ENCODE measurements around the gene RPTOR.
A peak's percentile ranks its signal among the peaks of the same experiment; 100 is the strongest.

RPTOR gene

DNA sequence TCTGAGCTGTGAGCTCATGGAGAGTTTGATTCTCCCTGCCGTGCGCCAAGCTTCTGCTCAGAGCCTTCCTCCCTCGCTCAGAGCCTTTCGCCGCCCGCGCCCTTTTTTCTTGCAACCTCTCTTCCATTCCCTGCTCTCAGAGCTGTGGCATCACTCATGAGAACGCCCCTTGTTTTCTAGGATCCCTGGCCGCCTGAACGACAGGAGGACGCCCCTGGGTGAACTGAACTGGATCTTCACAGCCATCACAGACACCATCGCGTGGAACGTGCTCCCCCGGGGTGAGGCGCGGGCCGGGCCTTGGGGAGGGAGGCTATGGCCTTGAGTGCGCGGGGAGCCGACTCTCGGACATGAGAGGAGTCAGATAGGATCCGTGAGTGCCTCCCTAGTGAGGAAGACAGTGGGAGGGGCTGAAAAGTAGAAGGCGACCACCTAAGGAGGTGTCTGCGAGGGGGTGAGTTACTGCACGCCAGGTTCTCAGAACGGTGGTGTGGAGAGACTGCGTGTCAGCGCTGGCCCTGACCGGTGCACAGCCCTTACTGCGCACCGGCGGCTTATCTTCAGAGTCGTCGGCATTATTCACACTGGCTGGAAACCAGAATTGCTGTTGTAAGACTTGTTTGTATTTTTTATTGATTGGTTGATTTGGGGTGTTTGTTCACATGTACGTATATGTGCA lies 277.5 kb downstream of the RPTOR start:
- no peak for DNase-seq

- peak; percentile 8 for DNase-seq
Observed at GRCh38 chr17:80822700-80823410, 278.2 kb downstream of the RPTOR start.

DNA sequence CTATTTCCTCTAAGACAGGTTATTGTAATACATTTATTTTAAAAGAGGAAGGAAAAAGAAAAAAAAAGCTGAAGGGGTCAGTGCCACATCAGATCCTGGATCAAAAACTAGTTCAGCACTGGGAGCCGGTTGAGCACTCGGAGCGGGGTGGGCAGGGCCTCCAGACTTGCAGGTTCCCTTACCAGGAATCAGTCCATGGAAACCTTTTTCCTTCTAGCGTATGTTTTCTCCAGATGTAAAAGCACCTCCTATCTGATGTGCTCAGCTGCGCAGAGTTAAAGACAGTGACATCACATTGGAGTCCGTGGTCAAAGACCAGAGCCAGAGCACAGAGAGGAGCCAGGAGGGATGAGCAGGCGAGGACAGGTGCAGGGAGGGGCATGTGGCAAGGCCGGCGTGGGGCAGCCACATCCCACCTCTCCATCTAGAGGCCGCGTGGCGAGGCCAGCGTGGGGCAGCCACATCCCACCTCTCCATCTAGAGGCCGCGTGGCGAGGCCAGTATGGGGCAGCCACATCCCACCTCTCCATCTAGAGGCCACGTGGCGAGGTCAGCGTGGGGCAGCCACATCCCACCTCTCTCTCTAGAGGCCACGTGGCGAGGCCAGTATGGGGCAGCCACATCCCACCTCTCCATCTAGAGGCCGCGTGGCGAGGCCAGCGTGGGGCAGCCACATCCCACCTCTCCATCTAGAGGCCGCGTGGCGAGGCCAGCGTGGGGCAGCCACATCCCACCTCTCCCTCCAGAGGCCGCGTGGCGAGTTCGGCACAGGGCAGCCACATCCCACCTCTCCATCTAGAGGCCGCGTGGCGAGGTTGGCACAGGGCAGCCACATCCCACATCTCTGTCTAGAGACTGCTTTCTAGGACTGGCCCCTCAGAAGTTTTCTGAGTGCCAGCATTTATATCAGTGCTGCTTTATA lies 280.2 kb downstream of the RPTOR start:
- DNase-seq, result no peak

DNA sequence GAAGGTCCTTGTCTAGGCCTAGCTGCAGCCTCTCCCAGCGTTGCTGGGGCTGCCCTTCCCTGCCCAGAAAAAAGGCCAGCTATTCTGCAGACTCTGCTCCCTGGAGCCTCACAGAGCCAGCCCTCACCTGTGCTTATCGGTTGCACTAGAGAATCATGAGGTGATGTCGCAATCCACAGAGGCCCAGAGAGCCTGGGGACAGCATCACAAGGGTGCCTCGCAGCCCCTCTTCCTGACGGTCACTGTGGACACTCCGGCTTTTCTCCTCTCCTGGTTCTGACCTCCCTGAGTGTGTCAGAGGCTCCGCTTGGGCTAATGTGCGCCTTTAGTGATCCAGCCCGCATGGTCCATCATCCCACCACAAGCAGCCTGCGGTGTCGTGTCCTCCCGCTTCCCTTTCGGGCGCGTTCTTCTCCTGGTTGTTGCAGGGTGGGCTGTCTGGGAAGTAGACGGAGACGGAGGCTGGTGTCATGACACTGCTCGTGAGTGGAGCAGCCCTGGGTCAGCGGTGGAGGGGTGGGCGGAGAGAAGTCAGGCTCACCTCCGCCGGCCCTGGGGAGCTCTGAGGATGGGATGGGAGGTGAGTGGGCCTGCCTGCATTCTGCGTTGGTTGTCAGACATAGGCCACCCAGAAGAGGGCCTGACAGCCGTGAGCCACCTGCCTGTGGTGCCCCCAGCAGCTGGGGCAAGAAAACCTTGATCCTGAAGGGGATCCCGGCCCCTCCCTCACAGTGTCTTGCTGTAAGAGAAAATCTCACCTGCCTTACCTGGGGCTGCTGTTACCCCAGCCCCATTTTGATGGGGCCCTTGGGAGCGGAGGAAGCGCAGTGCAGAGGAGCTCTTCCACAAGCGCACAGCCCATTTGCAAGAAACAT lies 281.1 kb downstream of the RPTOR start:
- no peak for DNase-seq

- DNase-seq, result no peak
Observed at GRCh38 chr17:80826346-80826954, 281.8 kb downstream of the RPTOR start.

DNA sequence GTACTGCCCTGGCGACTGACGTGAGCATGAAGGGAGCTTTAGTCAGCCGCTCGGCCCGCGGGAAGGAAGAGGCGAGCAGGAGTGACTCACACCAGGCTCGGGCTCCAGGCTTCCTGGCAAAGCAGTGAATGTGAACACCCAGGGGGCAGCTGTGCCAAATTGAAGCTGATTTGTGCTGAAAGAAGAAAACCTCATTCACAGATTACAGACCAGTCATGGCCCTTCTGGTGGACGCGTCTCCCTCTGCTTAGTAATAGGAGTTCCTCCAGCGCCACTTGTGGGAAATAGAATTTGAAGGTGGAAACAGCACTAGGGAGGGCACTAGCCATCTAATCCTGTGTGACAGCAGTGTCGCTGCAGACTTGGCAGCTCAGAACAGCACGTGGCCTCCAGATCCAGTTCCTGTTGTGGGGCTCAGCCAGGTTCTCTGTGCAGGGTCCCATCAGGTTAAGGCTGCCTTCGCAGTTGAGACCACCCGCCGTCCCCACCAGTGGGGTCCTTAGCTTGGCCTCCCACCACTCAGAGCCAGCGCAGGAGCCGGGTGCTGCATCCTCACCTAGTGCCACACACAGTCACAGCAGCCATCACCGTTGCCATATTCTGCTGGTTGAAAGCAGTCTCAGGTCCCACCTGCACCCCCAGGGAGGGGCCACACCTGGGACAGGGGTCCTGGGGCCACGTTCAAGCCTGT lies 282.5 kb downstream of the RPTOR start:
- DNase-seq, result peak; percentile 98

- no peak for DNase-seq
Observed at GRCh38 chr17:80827646-80828643, 283.3 kb downstream of the RPTOR start.

- DNase-seq, result no peak
Observed at GRCh38 chr17:80829166-80829813, 284.7 kb downstream of the RPTOR start.

- DNase-seq, result no peak
Observed at GRCh38 chr17:80830020-80830780, 285.6 kb downstream of the RPTOR start.

DNA sequence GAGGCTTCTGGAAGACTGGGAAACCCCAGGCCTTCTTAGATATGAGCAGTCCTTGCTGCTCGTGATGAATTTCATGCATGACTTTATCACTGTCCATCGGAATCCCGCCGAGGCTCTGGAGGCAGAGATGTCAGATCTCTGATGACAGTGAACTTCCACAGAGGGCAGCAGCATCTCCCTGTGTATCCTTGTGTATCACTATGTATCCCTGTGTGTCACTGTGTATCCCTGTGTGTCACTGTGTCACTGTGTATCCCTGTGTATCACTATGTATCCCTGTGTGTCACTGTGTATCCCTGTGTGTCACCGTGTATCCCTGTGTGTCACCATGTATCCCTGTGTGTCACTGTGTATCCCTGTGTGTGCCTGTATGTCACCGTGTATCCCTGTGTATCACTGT lies 286.9 kb downstream of the RPTOR start:
- no peak for DNase-seq

GRCh38 chr17:80832266-80832676 lies 287.6 kb downstream of the RPTOR start:
- DNase-seq, result peak; percentile 73

DNA sequence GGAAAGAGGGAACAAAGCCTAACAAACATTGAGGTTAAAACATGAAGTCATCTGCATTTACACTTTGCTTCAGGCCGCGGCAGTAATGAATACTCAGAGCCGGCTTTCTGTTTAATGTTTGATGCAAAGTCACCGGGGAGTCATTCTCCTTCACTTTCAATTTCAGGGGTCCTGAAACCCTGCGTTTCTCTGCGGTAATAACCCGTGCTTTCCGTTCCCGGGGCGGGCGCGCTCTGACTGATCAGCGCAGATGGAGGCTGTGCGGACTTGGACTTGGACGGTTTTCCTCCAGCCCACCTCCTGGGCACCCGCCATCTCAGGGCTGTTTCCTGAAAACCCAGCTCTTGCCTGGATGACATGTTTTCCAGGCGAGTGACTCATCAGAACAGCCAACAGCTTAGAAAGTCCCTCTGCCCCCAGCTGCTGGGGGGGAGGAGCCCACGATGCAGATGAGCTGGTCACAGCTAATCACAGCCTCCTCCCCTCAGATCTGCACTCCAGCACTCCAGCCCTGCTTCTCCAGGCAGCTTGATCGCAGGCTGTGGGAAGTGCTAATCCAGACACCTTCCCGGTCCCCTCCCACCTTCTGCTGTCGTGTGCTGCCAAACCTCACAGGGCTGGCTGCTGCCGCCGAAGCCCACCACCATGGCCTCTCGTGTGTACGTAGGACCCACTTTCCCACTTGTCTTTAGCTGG lies 288.4 kb downstream of the RPTOR start:
- peak; percentile 100 for DNase-seq

- DNase-seq, result peak; percentile 79
Observed at GRCh38 chr17:80833952-80834892, 289.6 kb downstream of the RPTOR start.

GRCh38 chr17:80834893-80835275 lies 290.2 kb downstream of the RPTOR start:
- no peak for DNase-seq

- DNase-seq, result no peak
Observed at GRCh38 chr17:80835816-80836657, 291.4 kb downstream of the RPTOR start.

DNA sequence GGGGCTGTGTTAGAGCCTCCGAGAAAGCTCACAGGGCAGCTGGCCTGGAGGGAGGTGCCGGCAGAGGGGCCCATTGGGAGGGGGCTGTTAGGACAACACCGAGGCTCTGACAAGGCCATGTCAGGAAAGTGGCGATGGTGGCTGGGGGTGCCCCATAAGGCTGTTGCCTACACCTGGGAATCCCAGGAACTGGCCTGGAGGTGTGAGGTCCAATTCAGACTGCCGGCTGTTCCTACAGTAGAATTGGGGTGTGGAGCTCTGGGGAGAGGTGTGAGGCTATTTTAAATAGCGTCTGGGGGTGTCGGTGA lies 292.0 kb downstream of the RPTOR start:
- no peak for DNase-seq

Measured in EL (cell line).